Kidney tubule cell (primary cell): ENCODE data around the gene PTBP1.
"Not testable (repeated sequence)": the region's sequence is repeated elsewhere in the genome, so short reads cannot be mapped to it uniquely, and the experiment has no call there.

Experiments used
- DNase-seq: peaks from one replicate; pipeline ENCODE4 v3.0.0-alpha.2; 2018; ENCODE audit warnings: low spot score

The PTBP1 gene

DNA sequence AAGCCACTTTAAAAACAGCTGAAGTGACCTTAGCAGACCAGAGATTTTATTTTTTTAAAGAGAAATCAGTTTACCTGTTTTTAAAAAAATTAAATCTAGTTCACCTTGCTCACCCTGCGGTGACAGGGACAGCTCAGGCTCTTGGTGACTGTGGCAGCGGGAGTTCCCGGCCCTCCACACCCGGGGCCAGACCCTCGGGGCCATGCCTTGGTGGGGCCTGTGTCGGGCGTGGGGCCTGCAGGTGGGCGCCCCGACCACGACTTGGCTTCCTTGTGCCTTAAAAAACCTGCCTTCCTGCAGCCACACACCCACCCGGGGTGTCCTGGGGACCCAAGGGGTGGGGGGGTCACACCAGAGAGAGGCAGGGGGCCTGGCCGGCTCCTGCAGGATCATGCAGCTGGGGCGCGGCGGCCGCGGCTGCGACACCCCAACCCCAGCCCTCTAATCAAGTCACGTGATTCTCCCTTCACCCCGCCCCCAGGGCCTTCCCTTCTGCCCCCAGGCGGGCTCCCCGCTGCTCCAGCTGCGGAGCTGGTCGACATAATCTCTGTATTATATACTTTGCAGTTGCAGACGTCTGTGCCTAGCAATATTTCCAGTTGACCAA is 13.7 kb downstream of the PTBP1 start:
- DNase-seq, result no peak

DNA sequence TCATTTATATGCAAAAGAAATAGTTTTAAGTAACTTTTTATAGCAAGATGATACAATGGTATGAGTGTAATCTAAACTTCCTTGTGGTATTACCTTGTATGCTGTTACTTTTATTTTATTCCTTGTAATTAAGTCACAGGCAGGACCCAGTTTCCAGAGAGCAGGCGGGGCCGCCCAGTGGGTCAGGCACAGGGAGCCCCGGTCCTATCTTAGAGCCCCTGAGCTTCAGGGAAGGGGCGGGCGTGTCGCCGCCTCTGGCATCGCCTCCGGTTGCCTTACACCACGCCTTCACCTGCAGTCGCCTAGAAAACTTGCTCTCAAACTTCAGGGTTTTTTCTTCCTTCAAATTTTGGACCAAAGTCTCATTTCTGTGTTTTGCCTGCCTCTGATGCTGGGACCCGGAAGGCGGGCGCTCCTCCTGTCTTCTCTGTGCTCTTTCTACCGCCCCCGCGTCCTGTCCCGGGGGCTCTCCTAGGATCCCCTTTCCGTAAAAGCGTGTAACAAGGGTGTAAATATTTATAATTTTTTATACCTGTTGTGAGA is 14.3 kb downstream of the PTBP1 start:
- DNase-seq, result no peak

- no peak for DNase-seq
Measured at GRCh38 chr19:812049-812746, 14.9 kb downstream of the PTBP1 start.

- DNase-seq, result no peak
Measured at GRCh38 chr19:812747-813218, 15.5 kb downstream of the PTBP1 start.

GRCh38 chr19:813219-814151 is 16.2 kb downstream of the PTBP1 start:
- no peak for DNase-seq

GRCh38 chr19:814152-815078 is 17.2 kb downstream of the PTBP1 start:
- DNase-seq, result no peak

GRCh38 chr19:815079-815774 is 18.0 kb downstream of the PTBP1 start:
- DNase-seq, result no peak

DNA sequence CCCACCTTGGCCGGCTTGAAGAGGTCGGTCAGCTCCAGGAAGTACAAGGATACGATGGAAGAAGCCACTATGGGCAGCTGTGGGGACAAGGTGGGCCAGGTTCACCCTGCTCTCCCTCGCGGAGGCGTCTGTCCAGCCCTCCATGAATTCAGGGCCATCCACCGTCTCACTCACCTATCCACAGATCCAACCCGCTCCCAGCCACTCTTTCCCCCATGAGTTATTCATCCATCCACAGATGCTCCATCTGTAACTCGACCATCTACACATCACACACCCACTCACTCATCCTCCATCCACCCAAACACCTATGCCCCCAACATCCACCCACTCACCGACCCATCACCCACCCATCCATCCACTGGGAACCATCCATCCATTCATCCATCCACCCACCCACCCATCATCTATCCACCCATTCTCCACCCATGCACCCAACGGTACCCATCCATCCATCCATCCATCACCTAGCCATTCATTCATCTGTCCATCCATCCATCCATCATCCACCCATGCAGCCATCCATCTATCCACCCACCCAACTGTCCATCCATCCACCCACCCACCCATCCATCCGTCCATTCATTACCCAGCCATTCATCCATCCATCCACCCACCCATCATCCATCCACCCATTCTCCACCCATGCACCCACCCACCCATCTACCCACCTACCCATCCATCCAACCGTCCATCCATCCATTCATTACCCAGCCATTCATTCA is 18.7 kb downstream of the PTBP1 start:
- no peak for DNase-seq

GRCh38 chr19:816500-816857 is 19.2 kb downstream of the PTBP1 start:
- DNase-seq, result no peak

- not testable (repeated sequence) for DNase-seq
Measured at GRCh38 chr19:820212-820611, 23.0 kb downstream of the PTBP1 start.

GRCh38 chr19:821231-821824 is 24.1 kb downstream of the PTBP1 start:
- no peak for DNase-seq

DNA sequence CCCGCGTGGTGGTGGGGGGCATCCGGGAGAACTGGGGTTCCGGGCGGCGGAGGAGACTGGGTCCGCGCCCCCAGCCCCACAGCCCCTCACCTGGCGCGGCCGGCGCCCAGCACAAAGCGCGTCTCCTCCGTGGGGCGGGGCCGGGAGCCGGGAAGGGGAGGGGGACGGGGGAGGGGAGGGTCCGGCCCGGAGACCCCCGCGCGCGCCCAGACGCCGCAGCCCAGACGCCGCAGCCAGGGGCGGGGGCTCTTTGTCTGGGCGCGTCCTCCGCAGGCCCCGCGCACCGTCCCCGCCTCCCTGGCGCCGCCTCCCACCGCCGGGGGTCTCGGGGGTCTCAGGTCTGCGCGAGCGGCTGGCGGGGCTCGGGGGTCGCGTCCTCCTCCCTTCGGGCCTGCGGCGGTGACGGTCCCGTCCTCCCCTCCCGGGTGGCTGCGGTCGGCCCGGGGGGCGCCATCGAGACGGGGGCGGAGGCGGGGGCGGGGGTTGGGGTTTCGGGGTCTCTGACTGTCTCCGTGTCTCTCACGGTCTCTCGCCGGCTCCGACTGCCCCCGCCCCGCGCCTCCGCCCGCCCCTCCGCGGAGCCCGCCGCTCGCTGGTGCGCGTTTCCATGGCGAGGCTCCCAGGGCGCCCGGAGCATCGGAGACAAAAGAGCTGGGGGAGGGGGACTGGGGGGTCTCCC is 24.7 kb downstream of the PTBP1 start, which contains the start of gene PLPPR3:
TSS of gene PLPPR3 (minus strand) at position 131 of the 679 bp plus-strand sequence. CDS start 396 bp downstream, outside the sequence.
- DNase-seq, result no peak

DNA sequence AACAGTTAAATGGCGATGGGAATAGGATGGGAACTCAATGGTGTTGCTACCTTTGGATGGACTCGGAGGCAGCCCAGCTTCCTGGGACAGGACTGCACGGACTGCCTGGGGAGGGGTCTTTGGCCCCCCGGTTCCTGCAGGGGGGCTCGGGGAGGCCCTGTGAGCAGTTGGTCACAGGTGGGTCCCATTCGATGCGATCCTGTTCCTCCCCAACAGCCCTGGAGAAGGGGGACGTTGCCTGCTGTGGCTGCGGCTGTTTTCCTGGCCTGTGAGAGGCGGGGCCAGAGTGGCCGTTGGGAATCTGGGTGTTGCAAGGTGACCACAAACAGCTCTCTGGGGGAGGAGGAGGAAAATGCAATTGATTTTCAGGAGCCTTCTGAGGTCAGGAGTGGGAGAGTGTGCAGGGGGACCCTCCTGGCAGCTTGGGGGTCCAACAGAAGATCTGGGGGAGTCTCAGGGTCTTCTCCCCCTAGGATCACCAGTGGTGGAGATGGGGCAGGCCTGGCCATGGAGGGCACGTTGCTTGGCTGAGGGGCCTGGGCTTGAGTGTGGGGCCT is 26.4 kb downstream of the PTBP1 start:
- no peak for DNase-seq

GRCh38 chr19:824885-825284 is 27.6 kb downstream of the PTBP1 start:
- DNase-seq, result no peak

- DNase-seq, result no peak
Measured at GRCh38 chr19:825897-826644, 28.8 kb downstream of the PTBP1 start.

- no peak for DNase-seq
Measured at GRCh38 chr19:827314-827709, 30.1 kb downstream of the PTBP1 start.

DNA sequence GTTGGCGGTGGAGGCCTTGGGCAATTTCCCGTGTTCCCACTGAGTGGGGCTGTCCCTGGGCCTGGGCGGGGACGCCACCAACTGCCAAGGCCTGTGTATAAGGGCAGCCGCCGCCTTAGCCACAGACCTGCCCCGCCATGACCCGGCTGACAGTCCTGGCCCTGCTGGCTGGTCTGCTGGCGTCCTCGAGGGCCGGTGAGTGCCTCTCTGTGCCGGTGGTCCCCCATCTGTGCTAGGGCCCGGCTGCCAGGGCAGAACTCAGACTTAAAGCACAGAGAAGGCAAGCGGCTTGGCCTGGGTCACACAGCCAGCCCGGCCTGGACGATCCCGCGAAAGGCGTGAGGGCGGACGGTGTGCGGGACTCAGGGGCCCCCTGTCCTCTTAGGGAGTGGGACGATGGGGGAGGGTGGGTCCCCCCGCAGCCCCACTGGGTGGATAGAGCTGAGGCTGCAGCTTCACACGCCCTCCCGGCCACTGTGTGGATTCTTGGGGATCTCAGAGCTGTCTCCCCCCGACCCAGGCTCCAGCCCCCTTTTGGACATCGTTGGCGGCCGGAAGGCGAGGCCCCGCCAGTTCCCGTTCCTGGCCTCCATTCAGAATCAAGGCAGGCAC is 30.6 kb downstream of the PTBP1 start, which contains the start of gene AZU1:
TSS of gene AZU1 (plus strand) at position 128 of the 612 bp plus-strand sequence. CDS start at position 138, 10 bp downstream.
- no peak for DNase-seq
